Endothelial cell of umbilical vein (primary cell): ENCODE data around the gene HRH3. TPM values are rescaled to one million over a fixed set of nuclear protein-coding genes. Genes with fewer than 3 reads are reported as not detected.

Experiments used
- BruUV-seq: library from RNA; stranded (reverse); fragments of 400-500 nt; replicated peaks from 2 replicates; lab custom pipeline; 2021; lab: Mats Ljungman, UMichigan
- CTCF ChIA-PET: fragments of 300-600, 350-600 bp; sonication (Branson Sonifier 250); formaldehyde crosslinking; loops from one replicate; lab custom pipeline; 2021; ENCODE audit warnings: antibody characterized with exemption, inconsistent platforms; lab: Charles Lee
- POLR2A ChIA-PET: fragments of 300-600, 350-600 bp; sonication (Branson Sonifier 250); formaldehyde crosslinking; loops from one replicate; lab custom pipeline; 2021; ENCODE audit warnings: antibody characterized with exemption, inconsistent platforms; lab: Charles Lee
- DNase-seq: peaks from one replicate; pipeline ENCODE4 v3.0.0-alpha.2; 2011; ENCODE audit warnings: low read depth, low spot score
- FAIRE-seq: peaks from 2 replicates; lab custom pipeline; 2011; peaks lifted over from hg19 to GRCh38; lab: Jason Lieb, UNC
- H2AFZ ChIP-seq: 2 replicates; pipeline ENCODE4 v1.6.0; 2012; ENCODE audit warnings: low read depth, low read length, control low read depth, inconsistent platforms
- H3K27ac ChIP-seq: 2 replicates; pipeline ENCODE4 v1.5.1; 2011; ENCODE audit warnings: low read depth, mild to moderate bottlenecking, control low read depth, low read length, moderate library complexity; ENCODE audit not compliant: insufficient read depth
- H3K27me3 ChIP-seq, 2 experiments: 2 replicates each; pipeline versions ENCODE4 v1.6.0 to v1.6.1; 2011; ENCODE audit warnings: low read length in 2 of 2, mixed read lengths in 1 of 2; ENCODE audit not compliant: control insufficient read depth in 2 of 2, insufficient read depth in 2 of 2
- H3K36me3 ChIP-seq, 2 experiments: 2 replicates in 1 of 2; 3 replicates in 1 of 2; pipeline ENCODE4 v1.5.1; 2011; ENCODE audit warnings: low read length in 2 of 2, mild to moderate bottlenecking in 1 of 2, moderate library complexity in 1 of 2; ENCODE audit not compliant: control insufficient read depth in 2 of 2, insufficient read depth in 2 of 2; ENCODE audit errors: extremely low read depth in 1 of 2
- H3K4me1 ChIP-seq: 3 replicates; pipeline ENCODE4 v1.5.1; 2011; ENCODE audit warnings: mild to moderate bottlenecking, low read length; ENCODE audit not compliant: control insufficient read depth, insufficient read depth; ENCODE audit errors: extremely low read depth
- H3K4me2 ChIP-seq: 2 replicates; pipeline ENCODE4 v1.6.1; 2011; ENCODE audit warnings: low read length, control low read depth, mixed read lengths; ENCODE audit not compliant: insufficient read depth
- H3K4me3 ChIP-seq, 3 experiments: fragments of 200-600 bp in 1 of 3; sonication (generic), shearing (Covaris generic) in 1 of 3; replicated peaks in 1 of 3; 2 replicates each; pipeline ENCODE4 v1.5.1; 2011 to 2016; ENCODE audit warnings: control low read depth in 3 of 3, low read length in 3 of 3, mild to moderate bottlenecking in 2 of 3, inconsistent platforms in 1 of 3, low read depth in 1 of 3, moderate library complexity in 1 of 3; ENCODE audit not compliant: insufficient read depth in 1 of 3
- H3K79me2 ChIP-seq: 2 replicates; pipeline ENCODE4 v1.6.0; 2012; ENCODE audit warnings: low read length, inconsistent platforms; ENCODE audit not compliant: control insufficient read depth, insufficient read depth
- H3K9ac ChIP-seq: replicated peaks from 2 replicates; pipeline ENCODE3; 2011; ENCODE audit warnings: low read length, control low read depth; ENCODE audit not compliant: insufficient read depth; ENCODE audit errors: extremely low read depth
- H3K9me1 ChIP-seq: replicated peaks from 3 replicates; pipeline ENCODE4 v1.6.0; 2011; ENCODE audit warnings: mild to moderate bottlenecking, low read length; ENCODE audit not compliant: control insufficient read depth, insufficient read depth; ENCODE audit errors: extremely low read depth
- H3K9me3 ChIP-seq: replicated peaks from 2 replicates; pipeline ENCODE4 v1.5.1; 2012; ENCODE audit warnings: low read length, inconsistent platforms; ENCODE audit not compliant: control insufficient read depth, insufficient read depth
- H4K20me1 ChIP-seq: replicated peaks from 2 replicates; pipeline ENCODE3; 2011; ENCODE audit warnings: mild to moderate bottlenecking, low read length; ENCODE audit not compliant: control insufficient read depth, insufficient read depth; ENCODE audit errors: extremely low read depth
- EZH2 ChIP-seq: IDR thresholded peaks from 2 replicates; pipeline ENCODE4 v1.6.1; 2012; ENCODE audit warnings: borderline replicate concordance, low read depth, mild to moderate bottlenecking, moderate library complexity, low read length, inconsistent platforms; ENCODE audit not compliant: severe bottlenecking
- FOS ChIP-seq: IDR thresholded peaks from 2 replicates; pipeline ENCODE4 v1.6.1; 2011; ENCODE audit warnings: mild to moderate bottlenecking, low read length, moderate library complexity, borderline replicate concordance; ENCODE audit not compliant: insufficient read depth
- GATA2 ChIP-seq: IDR thresholded peaks from 2 replicates; pipeline ENCODE4 v1.7.0; 2011; ENCODE audit warnings: low read depth, mild to moderate bottlenecking, moderate library complexity, mixed read lengths, low read length; ENCODE audit not compliant: insufficient read length, insufficient read depth
- JUN ChIP-seq: IDR thresholded peaks from 2 replicates; pipeline ENCODE4 v1.6.1; 2011; ENCODE audit warnings: borderline replicate concordance, low read depth; ENCODE audit not compliant: insufficient read length, insufficient read depth
- MYC ChIP-seq: IDR thresholded peaks from one replicate; pipeline ENCODE4 v1.6.1; 2011; ENCODE audit warnings: mild to moderate bottlenecking, low read depth, low read length
- POLR2A ChIP-seq: IDR thresholded peaks from 2 replicates; pipeline ENCODE4 v1.6.1; 2012; ENCODE audit warnings: low read depth, mild to moderate bottlenecking, control low read depth, low read length
- POLR2AphosphoS5 ChIP-seq: IDR thresholded peaks from 2 replicates; pipeline ENCODE4 v1.6.1; 2012; ENCODE audit warnings: low read depth, mild to moderate bottlenecking, control low read depth, low read length, moderate library complexity; ENCODE audit not compliant: insufficient read depth
- dilution Hi-C: fragments of 300-500 bp; cut with MboI; formaldehyde crosslinking; loops from one replicate; pipeline ENCODE4 v1.15.0; 2019; ENCODE audit warnings: low sequenced_read_pairs; ENCODE audit not compliant: extremely low pct_ligation_motif_present
- intact Hi-C: fragments of 100-400 bp; cut with micrococcal nuclease; formaldehyde crosslinking; loops from one replicate; pipeline ENCODE4 v1.10.0; 2022
- polyA plus RNA-seq, 4 experiments: library from polyadenylated mRNA; depleted of rRNA in 3 of 4; stranded (reverse) in 3 of 4; unstranded in 1 of 4; fragments of >200 nt; gene quantifications; 2 replicates each; pipeline versions ENCODE4 v1.2.1 to v1.2.3, GENCODE V29; 2011 to 2012; ENCODE audit warnings: missing spikeins in 1 of 4
- total RNA-seq: library from RNA; stranded (reverse); gene quantifications from 2 replicates; pipeline ENCODE4 v1.2.3, GENCODE V29; 2021
- TF ChIP-seq, protein P1 (sequence below): IDR thresholded peaks from 2 replicates; pipeline ENCODE4 v1.6.1; 2011; ENCODE audit not compliant: insufficient read depth, insufficient read length
- TF ChIP-seq, protein P2 (sequence below), 2 donors: IDR thresholded peaks; 1 replicate in 1 of 2; 2 replicates in 1 of 2; pipeline ENCODE4 v1.5.1; 2011; ENCODE audit warnings: low read length in 2 of 2, mild to moderate bottlenecking in 2 of 2, moderate library complexity in 2 of 2, control low read depth in 1 of 2, inconsistent platforms in 1 of 2, low read depth in 1 of 2; ENCODE audit not compliant: insufficient read depth in 1 of 2; ENCODE audit errors: extremely low read depth in 1 of 2

HRH3 gene
- total and polyA plus RNA-seq, 2 donors (not counting 3 experiments of a cell fraction or from before 2014, with no cell fraction given) = not detected

DNA sequence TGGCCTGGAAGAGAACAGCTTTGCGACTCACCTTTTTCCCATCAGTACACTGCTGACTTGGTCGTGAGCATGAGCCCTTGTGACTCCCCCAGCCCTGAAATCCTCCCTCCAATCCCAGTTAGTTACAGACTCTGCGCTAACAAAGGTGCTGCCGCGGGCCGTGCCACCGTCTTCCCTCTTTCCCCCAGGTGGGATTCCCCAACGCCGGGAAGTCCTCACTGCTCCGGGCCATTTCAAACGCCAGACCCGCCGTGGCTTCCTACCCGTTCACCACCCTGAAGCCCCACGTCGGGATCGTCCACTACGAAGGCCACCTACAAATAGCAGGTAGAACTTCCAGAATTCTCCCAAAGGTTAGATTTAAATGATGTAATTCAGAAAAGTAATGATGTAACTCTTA, 21.1 kb downstream of the HRH3 start:
- intact Hi-C loops = no loop called here
- no peak overlapping the region for H3K4me2 ChIP-seq
- H3K9me1 ChIP-seq = no peaks in the 10 kb centered on the region
- H3K4me3 ChIP-seq = no peak overlapping the region
- dilution Hi-C loops = no loop called here
- H3K9me3 ChIP-seq = no peaks in the 10 kb centered on the region
- H3K27me3 ChIP-seq = no peaks in the 10 kb centered on the region
- H3K4me1 ChIP-seq = peaks cover 9% of the 10 kb centered on the region
- H4K20me1 ChIP-seq = no peaks in the 10 kb centered on the region
- no peak for FAIRE-seq
- H3K9ac ChIP-seq = no peak overlapping the region
- no peak overlapping the region for H2AFZ ChIP-seq
- H3K36me3 ChIP-seq = peaks cover 0 to 29% of the 10 kb centered on the region in 2 experiments
- no peaks in the 10 kb centered on the region for H3K79me2 ChIP-seq
- DNase-seq = no peak
- BruUV-seq = no TSS peak
- ChIA-PET CTCF (no interaction called here), POLR2A (no interaction called here)
- H3K27ac ChIP-seq = no peak overlapping the region
- TF ChIP-seq, protein P1, sequence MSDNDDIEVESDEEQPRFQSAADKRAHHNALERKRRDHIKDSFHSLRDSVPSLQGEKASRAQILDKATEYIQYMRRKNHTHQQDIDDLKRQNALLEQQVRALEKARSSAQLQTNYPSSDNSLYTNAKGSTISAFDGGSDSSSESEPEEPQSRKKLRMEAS = no peak
- TF ChIP-seq POLR2A (no peak), FOS (no peak), POLR2AphosphoS5 (no peak), MYC (no peak), EZH2 (no peak), JUN (no peak), GATA2 (no peak)
- TF ChIP-seq, protein P2, sequence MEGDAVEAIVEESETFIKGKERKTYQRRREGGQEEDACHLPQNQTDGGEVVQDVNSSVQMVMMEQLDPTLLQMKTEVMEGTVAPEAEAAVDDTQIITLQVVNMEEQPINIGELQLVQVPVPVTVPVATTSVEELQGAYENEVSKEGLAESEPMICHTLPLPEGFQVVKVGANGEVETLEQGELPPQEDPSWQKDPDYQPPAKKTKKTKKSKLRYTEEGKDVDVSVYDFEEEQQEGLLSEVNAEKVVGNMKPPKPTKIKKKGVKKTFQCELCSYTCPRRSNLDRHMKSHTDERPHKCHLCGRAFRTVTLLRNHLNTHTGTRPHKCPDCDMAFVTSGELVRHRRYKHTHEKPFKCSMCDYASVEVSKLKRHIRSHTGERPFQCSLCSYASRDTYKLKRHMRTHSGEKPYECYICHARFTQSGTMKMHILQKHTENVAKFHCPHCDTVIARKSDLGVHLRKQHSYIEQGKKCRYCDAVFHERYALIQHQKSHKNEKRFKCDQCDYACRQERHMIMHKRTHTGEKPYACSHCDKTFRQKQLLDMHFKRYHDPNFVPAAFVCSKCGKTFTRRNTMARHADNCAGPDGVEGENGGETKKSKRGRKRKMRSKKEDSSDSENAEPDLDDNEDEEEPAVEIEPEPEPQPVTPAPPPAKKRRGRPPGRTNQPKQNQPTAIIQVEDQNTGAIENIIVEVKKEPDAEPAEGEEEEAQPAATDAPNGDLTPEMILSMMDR (IDR thresholded peaks at IDR 0.05; ENCODE audit: extremely low read depth in 1 of 2, insufficient read depth in 1 of 2, low read depth in 1 of 2, low read length in 2 of 2) = no peak
